Measurements from ENCODE around the gene CHRNA3. TPM values are rescaled to one million over a fixed set of nuclear protein-coding genes. Genes with fewer than 3 reads are reported as not detected.
A peak's percentile ranks its signal among the peaks of the same experiment; 100 is the strongest.

Gene CHRNA3
- total RNA-seq, 3 donors from 2014 or later: 0.48 to 0.59 TPM; not detected in 1

- no peak overlapping the region for H3K27ac ChIP-seq
- peaks cover 0 to 3% of the 10 kb centered on the region in 2 donors for H3K4me1 ChIP-seq
- TF ChIP-seq POLR2AphosphoS5 (IDR thresholded peaks at IDR 0.05): no peak
- no peak for TF ChIP-seq POLR2A (IDR thresholded peaks at IDR 0.05)
- TF ChIP-seq, protein P1, sequence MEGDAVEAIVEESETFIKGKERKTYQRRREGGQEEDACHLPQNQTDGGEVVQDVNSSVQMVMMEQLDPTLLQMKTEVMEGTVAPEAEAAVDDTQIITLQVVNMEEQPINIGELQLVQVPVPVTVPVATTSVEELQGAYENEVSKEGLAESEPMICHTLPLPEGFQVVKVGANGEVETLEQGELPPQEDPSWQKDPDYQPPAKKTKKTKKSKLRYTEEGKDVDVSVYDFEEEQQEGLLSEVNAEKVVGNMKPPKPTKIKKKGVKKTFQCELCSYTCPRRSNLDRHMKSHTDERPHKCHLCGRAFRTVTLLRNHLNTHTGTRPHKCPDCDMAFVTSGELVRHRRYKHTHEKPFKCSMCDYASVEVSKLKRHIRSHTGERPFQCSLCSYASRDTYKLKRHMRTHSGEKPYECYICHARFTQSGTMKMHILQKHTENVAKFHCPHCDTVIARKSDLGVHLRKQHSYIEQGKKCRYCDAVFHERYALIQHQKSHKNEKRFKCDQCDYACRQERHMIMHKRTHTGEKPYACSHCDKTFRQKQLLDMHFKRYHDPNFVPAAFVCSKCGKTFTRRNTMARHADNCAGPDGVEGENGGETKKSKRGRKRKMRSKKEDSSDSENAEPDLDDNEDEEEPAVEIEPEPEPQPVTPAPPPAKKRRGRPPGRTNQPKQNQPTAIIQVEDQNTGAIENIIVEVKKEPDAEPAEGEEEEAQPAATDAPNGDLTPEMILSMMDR (IDR thresholded peaks at IDR 0.05): no peak
- intact Hi-C loops (cut with DNase I; ENCODE audit: low total_unique reads): loop anchor here (1.0 to 10.0 kb wide), 2 partner anchors 15 to 81 kb away; no protein-coding TSS in a partner anchor
- H3K36me3 ChIP-seq: no peaks in the 10 kb centered on the region
- H3K27me3 ChIP-seq: peaks cover 4 to 34% of the 10 kb centered on the region in 2 donors
- H3K9me3 ChIP-seq: no peaks in the 10 kb centered on the region
- peak in 1 of 2 donors; percentile 7 for DNase-seq (ENCODE audit: low spot score in 2 of 2)
- no peak overlapping the region for H3K4me3 ChIP-seq
These were observed 3.1 kb upstream of the CHRNA3 start for GRCh38 chr15:78623786-78624497.

- intact Hi-C loops (cut with DNase I; ENCODE audit: low total_unique reads): loop anchor here (10.0 kb wide), 1 partner anchor 83 kb away; no protein-coding TSS in a partner anchor
- Histone ChIP-seq H3K9me3 (no peaks in the 10 kb centered on the region), H3K36me3 (no peaks in the 10 kb centered on the region), H3K4me3 (no peak overlapping the region), H3K27me3 (peaks cover 4 to 39% of the 10 kb centered on the region in 2 donors), H3K27ac (no peak overlapping the region), H3K4me1 (peaks cover 0 to 3% of the 10 kb centered on the region in 2 donors)
- no peak for DNase-seq (ENCODE audit: low spot score in 2 of 2)
- TF ChIP-seq, protein P1 (IDR thresholded peaks at IDR 0.05): no peak
- TF ChIP-seq POLR2AphosphoS5 (IDR thresholded peaks at IDR 0.05) (no peak), POLR2A (IDR thresholded peaks at IDR 0.05) (no peak)
These were observed 1.1 kb upstream of the CHRNA3 start for GRCh38 chr15:78621810-78622402.

GRCh38 chr15:78620021-78620526, 722 bp downstream of the CHRNA3 start:
- Histone ChIP-seq H3K27me3 (peaks cover 4 to 39% of the 10 kb centered on the region in 2 donors), H3K9me3 (no peaks in the 10 kb centered on the region), H3K4me1 (peaks cover 0 to 3% of the 10 kb centered on the region in 2 donors), H3K4me3 (peak overlapping the region; percentile 21 to 65 (median 39)), H3K27ac (no peak overlapping the region), H3K36me3 (no peaks in the 10 kb centered on the region)
- intact Hi-C loops (cut with DNase I; ENCODE audit: low total_unique reads): loop anchor here (10.0 kb wide), 1 partner anchor 85 kb away; no protein-coding TSS in a partner anchor
- no peak for DNase-seq (ENCODE audit: low spot score in 2 of 2)
- no peak for TF ChIP-seq POLR2AphosphoS5 (IDR thresholded peaks at IDR 0.05)
- no peak for TF ChIP-seq POLR2A (IDR thresholded peaks at IDR 0.05)
- TF ChIP-seq, protein P1 (IDR thresholded peaks at IDR 0.05): no peak

DNA sequence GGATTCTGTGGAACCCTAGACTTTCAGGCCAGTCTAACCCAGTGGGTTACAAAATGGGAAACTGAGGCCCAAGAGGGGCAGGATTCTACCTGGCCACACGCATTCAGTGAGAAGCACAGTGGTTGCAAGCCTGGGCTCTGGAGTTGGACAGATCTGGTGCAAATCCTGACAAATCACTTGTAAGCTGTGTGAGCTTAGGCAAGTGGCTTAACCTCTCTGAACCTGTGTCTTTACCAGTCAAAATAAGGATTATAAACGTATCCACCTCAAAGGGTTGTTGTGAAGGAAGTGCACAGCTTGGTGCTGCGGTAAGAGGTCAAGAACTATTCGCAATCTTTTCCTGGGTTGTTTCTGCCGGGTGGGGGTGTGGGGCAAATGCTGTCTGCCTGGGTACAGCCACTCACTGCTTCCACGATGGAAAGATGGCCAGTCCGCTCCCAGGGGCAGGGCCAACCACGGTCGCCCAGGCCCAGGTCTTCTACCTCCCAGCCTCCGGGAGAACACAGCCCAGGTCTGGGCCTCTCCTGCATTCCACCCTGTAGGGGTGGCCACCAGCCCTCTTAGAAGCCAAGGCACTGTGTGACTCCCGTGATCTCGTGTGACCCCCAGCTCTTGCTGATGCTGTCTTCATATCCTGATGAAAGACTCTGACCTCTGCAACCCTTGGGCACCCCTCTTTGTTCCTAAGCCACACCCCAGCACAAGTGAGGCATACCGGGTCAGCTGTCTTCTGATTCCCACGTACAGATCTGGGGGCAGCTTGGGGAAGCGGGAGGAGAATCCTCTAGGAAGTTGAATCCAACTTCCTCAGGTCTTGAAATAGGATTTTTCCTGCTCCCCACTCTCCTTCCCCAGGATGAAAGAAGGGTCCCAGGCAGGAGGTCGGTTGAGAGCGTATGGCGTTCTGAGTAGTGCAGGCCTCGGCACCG, 1.5 kb downstream of the CHRNA3 start:
- Histone ChIP-seq H3K27me3 (peaks cover 4 to 39% of the 10 kb centered on the region in 2 donors), H3K27ac (no peak overlapping the region), H3K9me3 (no peaks in the 10 kb centered on the region), H3K4me3 (peak overlapping the region in 1 of 3 donors; percentile 65), H3K4me1 (peaks cover 0 to 3% of the 10 kb centered on the region in 2 donors), H3K36me3 (no peaks in the 10 kb centered on the region)
- intact Hi-C loops (cut with DNase I; ENCODE audit: low total_unique reads): no loop called here
- DNase-seq (ENCODE audit: low spot score in 2 of 2): no peak
- TF ChIP-seq, protein P1 (IDR thresholded peaks at IDR 0.05): no peak
- TF ChIP-seq POLR2A (IDR thresholded peaks at IDR 0.05) (no peak), POLR2AphosphoS5 (IDR thresholded peaks at IDR 0.05) (no peak)
